ENCODE data around the gene BLOC1S5. TPM values are rescaled to one million over a fixed set of nuclear protein-coding genes. Genes with fewer than 3 reads are reported as not detected.

Gene BLOC1S5
- total and polyA plus RNA-seq, 2 of the 13 experiments (the other 11 are each of a cell fraction or from before 2014, with no cell fraction given): 10.5 to 41.5 TPM

GRCh38 chr6:8085053-8085511 lies 20.9 kb upstream of the BLOC1S5 start (continued):
- TF ChIP-seq KDM5A (IDR thresholded peaks at IDR 0.05; ENCODE audit: borderline replicate concordance, low read length) (0 out of 2 replicates have a peak, but pooled peaks have one; percentile 43), ZNF550 (CRISPR knock-in tag; IDR thresholded peaks at IDR 0.05; ENCODE audit: borderline replicate concordance) (no peak), BRCA1 (CRISPR knock-in tag; IDR thresholded peaks at IDR 0.05) (no peak), SPEN (CRISPR knock-in tag; IDR thresholded peaks at IDR 0.05; ENCODE audit: low read depth) (no peak), AKNA (CRISPR knock-in tag; IDR thresholded peaks at IDR 0.05; ENCODE audit: borderline replicate concordance) (no peak), NFE2L2 (IDR thresholded peaks at IDR 0.05; ENCODE audit: low read length) (no peak), ZNF749 (CRISPR knock-in tag; IDR thresholded peaks at IDR 0.05; ENCODE audit: borderline replicate concordance) (peak; percentile 68; the same call in 1 of the 2 replicates), ZNF605 (CRISPR knock-in tag; IDR thresholded peaks at IDR 0.05) (no peak; the same call in 1 of the 2 replicates), CERS6 (CRISPR knock-in tag; IDR thresholded peaks at IDR 0.05) (no peak), GATAD2A (CRISPR knock-in tag; IDR thresholded peaks at IDR 0.05) (peak; percentile 99), NFE2 (CRISPR knock-in tag; IDR thresholded peaks at IDR 0.05) (no peak), ZNF816 (CRISPR knock-in tag; IDR thresholded peaks at IDR 0.05; ENCODE audit: borderline replicate concordance) (no peak), ESRRA (CRISPR knock-in tag; IDR thresholded peaks at IDR 0.05; ENCODE audit: low read depth) (no peak; the same call in 1 of the 2 replicates), SYNCRIP (IDR thresholded peaks at IDR 0.05; ENCODE audit: insufficient read depth, low read depth, low read length) (no peak), ZNF569 (CRISPR knock-in tag; IDR thresholded peaks at IDR 0.05; ENCODE audit: borderline replicate concordance) (0 out of 2 replicates have a peak, but pooled peaks have one; percentile 64), POLR2AphosphoS2 (IDR thresholded peaks at IDR 0.05; ENCODE audit: low read depth, low read length) (no peak), ZMAT5 (CRISPR knock-in tag; IDR thresholded peaks at IDR 0.05; ENCODE audit: borderline replicate concordance, low read depth) (no peak), ZBTB21 (CRISPR knock-in tag; IDR thresholded peaks at IDR 0.05) (no peak)
- TF ChIP-seq, protein P1, sequence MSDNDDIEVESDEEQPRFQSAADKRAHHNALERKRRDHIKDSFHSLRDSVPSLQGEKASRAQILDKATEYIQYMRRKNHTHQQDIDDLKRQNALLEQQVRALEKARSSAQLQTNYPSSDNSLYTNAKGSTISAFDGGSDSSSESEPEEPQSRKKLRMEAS (IDR thresholded peaks at IDR 0.05): peak; percentile 57; the same call in 1 of the 2 replicates
- TF ChIP-seq, protein P2, sequence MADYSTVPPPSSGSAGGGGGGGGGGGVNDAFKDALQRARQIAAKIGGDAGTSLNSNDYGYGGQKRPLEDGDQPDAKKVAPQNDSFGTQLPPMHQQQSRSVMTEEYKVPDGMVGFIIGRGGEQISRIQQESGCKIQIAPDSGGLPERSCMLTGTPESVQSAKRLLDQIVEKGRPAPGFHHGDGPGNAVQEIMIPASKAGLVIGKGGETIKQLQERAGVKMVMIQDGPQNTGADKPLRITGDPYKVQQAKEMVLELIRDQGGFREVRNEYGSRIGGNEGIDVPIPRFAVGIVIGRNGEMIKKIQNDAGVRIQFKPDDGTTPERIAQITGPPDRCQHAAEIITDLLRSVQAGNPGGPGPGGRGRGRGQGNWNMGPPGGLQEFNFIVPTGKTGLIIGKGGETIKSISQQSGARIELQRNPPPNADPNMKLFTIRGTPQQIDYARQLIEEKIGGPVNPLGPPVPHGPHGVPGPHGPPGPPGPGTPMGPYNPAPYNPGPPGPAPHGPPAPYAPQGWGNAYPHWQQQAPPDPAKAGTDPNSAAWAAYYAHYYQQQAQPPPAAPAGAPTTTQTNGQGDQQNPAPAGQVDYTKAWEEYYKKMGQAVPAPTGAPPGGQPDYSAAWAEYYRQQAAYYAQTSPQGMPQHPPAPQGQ (CRISPR knock-in tag; IDR thresholded peaks at IDR 0.05; ENCODE audit: borderline replicate concordance): no peak
- TF ChIP-seq, protein P3, sequence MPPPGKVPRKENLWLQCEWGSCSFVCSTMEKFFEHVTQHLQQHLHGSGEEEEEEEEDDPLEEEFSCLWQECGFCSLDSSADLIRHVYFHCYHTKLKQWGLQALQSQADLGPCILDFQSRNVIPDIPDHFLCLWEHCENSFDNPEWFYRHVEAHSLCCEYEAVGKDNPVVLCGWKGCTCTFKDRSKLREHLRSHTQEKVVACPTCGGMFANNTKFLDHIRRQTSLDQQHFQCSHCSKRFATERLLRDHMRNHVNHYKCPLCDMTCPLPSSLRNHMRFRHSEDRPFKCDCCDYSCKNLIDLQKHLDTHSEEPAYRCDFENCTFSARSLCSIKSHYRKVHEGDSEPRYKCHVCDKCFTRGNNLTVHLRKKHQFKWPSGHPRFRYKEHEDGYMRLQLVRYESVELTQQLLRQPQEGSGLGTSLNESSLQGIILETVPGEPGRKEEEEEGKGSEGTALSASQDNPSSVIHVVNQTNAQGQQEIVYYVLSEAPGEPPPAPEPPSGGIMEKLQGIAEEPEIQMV (CRISPR knock-in tag; IDR thresholded peaks at IDR 0.05; ENCODE audit: low read depth): no peak
